ENCODE measurements around the gene PIH1D1. TPM values are rescaled to one million over a fixed set of nuclear protein-coding genes. Genes with fewer than 3 reads are reported as not detected.

Gene PIH1D1
- total and polyA plus RNA-seq, 2 donors (not counting 3 experiments of a cell fraction or from before 2014, with no cell fraction given): 83.2 to 86.9 TPM

- Histone ChIP-seq H3K27ac (ENCODE audit: insufficient read depth, low read depth, low read length) (no peak overlapping the region), H2AFZ (ENCODE audit: low read depth, low read length) (no peak overlapping the region), H3K4me1 (ENCODE audit: control insufficient read depth, extremely low read depth, insufficient read depth, low read length) (no peaks in the 10 kb centered on the region), H3K27me3 (ENCODE audit: control insufficient read depth in 2 of 2, insufficient read depth in 2 of 2, low read length in 2 of 2) (peaks cover 51 to 71% of the 10 kb centered on the region in 2 experiments), H3K9me3 (replicated peaks; ENCODE audit: control insufficient read depth, insufficient read depth, low read length) (no peaks in the 10 kb centered on the region), H3K79me2 (ENCODE audit: control insufficient read depth, insufficient read depth, low read length) (no peaks in the 10 kb centered on the region), H3K4me3 (replicated peaks in 1 of 3; ENCODE audit: insufficient read depth in 1 of 3, low read depth in 1 of 3, low read length in 3 of 3) (no peak overlapping the region), H4K20me1 (replicated peaks; ENCODE audit: control insufficient read depth, extremely low read depth, insufficient read depth, low read length) (no peaks in the 10 kb centered on the region), H3K4me2 (ENCODE audit: insufficient read depth, low read length) (no peak overlapping the region), H3K9me1 (replicated peaks; ENCODE audit: control insufficient read depth, extremely low read depth, insufficient read depth, low read length) (no peaks in the 10 kb centered on the region), H3K9ac (replicated peaks; ENCODE audit: extremely low read depth, insufficient read depth, low read length) (no peak overlapping the region), H3K36me3 (ENCODE audit: control insufficient read depth in 2 of 2, extremely low read depth in 1 of 2, insufficient read depth in 2 of 2, low read length in 2 of 2) (no peaks in the 10 kb centered on the region)
- BruUV-seq (replicated peaks): no TSS peak
- no peak for TF ChIP-seq POLR2AphosphoS5 (IDR thresholded peaks at IDR 0.05; ENCODE audit: insufficient read depth, low read depth, low read length)
- no peak for TF ChIP-seq FOS (IDR thresholded peaks at IDR 0.05; ENCODE audit: borderline replicate concordance, insufficient read depth, low read length)
- TF ChIP-seq GATA2 (IDR thresholded peaks at IDR 0.05; ENCODE audit: insufficient read depth, insufficient read length, low read depth, low read length): no peak
- no peak for TF ChIP-seq POLR2A (IDR thresholded peaks at IDR 0.05; ENCODE audit: low read depth, low read length)
- no peak for TF ChIP-seq MAX (IDR thresholded peaks at IDR 0.05; ENCODE audit: insufficient read depth, insufficient read length)
- TF ChIP-seq EZH2 (IDR thresholded peaks at IDR 0.05; ENCODE audit: borderline replicate concordance, low read depth, low read length, severe bottlenecking): no peak
- no peak for TF ChIP-seq JUN (IDR thresholded peaks at IDR 0.05; ENCODE audit: borderline replicate concordance, insufficient read depth, insufficient read length, low read depth)
- TF ChIP-seq MYC (IDR thresholded peaks at IDR 0.05; ENCODE audit: low read depth, low read length): no peak
- TF ChIP-seq CTCF (IDR thresholded peaks at IDR 0.05; ENCODE audit: extremely low read depth in 1 of 2, insufficient read depth in 1 of 2, low read depth in 1 of 2, low read length in 2 of 2): no peak
- POLR2A ChIA-PET: no interaction called here
- dilution Hi-C loops (cut with MboI; ENCODE audit: extremely low pct_ligation_motif_present, low sequenced_read_pairs): no loop called here
- intact Hi-C loops (cut with micrococcal nuclease): no loop called here
- CTCF ChIA-PET: interaction anchor here (0.9 to 1.2 kb wide), 2 partner anchors 9 to 23 kb away, joined by 4 read pairs; no protein-coding TSS in a partner anchor
- FAIRE-seq (no peak), DNase-seq (ENCODE audit: low read depth, low spot score) (no peak)
Observed at GRCh38 chr19:49420227-49420626, 31.4 kb downstream of the PIH1D1 start.

All from endothelial cell of umbilical vein (primary cell).